GM19025 (cell line): ENCODE data around the gene IL3RA.
"Not testable (repeated sequence)": the region's sequence is repeated elsewhere in the genome, so short reads cannot be mapped to it uniquely, and the experiment has no call there.

Experiments used
- ATAC-seq: cut with Tn5 transposase; IDR thresholded peaks from one replicate; pipeline ENCODE4 v1.9.1; 2021; ENCODE audit warnings: mild to moderate bottlenecking, low read depth, moderate library complexity; ENCODE audit not compliant: unreplicated experiment

The IL3RA gene

DNA sequence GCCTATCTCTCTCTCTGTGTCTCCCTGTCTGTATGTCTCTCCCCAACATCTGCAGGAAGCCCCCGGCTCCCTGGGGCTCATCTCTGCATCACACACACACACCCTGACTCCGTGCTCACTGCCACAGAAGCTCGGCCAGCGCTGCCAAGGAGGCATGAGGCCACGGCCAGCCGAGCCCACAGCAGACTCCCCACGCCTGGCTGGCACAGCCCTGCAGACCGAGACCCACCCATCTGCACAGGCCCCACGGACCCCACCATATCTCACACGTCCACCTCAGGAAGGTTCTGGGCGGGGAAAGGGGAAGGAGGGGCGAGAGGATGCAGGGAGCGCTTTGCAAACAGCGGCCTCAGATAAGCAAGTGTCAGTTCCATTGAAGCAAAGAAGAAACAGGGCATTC lies 83.8 kb downstream of the IL3RA start:
- no peak for ATAC-seq

DNA sequence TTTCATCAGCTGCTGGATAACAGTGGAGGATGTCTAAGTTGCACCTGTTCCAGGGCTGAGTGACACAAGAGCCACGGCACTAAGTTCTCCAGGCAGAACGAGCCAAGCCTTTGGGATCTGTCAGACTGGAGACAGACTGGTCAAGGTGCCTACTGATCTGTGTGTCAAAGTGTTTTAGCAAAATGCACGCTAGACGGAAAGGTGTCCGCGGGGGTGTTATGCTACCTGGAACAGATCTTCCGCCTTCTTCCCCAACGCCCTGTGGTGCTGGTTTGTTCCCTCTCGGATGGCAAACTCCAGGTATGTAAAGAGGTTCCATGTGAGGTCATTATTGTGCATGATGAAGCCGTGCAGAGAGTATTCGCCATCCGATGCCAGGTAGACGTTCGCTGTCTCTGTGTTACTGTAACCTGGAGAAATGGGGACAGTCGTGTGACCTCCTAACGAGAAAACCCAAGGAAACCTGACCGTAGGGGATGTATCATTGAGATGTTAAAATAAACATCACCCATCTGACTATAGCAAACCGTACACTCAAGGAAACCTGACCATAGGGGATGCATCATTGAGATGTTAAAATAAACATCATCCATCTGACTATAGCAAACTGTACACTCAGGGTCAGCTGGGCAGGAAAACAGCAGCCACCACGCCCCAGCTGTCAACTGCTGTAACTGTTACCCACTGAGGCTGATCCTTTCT lies 85.0 kb downstream of the IL3RA start:
- ATAC-seq, result no peak

DNA sequence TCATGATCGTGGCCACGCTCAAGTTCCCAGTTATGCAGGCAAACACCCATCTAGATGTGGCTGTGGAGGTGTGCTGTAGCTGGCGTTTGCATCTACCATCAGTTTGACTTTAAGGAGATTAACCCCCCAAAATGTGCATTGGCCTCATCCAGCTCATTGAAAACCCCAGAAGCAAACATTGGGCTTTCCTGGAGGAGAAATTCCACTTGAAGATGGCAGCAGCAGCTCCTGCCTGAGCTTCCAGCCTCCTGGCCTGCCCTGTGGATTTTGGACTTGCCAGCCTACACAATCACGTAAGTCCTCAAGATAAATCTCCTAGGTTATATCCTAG lies 85.5 kb downstream of the IL3RA start:
- ATAC-seq, result no peak

DNA sequence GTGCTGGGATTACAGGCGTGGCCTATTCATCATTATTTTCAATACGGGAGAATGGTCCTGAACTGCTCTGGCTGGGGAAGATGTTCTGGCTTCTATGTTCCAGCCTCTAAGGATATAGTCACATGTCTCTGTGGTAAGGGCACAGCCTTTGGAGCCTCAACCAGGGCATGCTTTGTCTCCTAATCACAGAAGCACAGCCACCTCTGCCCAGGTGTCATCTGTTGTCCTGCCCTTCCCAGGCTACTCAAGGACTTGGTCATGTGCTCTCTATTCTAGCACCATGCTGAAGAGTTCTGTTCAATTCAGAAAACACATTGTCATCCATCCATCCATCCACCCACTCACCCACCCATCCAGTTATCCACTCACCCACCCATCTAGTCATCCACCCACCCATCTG lies 86.6 kb downstream of the IL3RA start:
- ATAC-seq, result no peak

DNA sequence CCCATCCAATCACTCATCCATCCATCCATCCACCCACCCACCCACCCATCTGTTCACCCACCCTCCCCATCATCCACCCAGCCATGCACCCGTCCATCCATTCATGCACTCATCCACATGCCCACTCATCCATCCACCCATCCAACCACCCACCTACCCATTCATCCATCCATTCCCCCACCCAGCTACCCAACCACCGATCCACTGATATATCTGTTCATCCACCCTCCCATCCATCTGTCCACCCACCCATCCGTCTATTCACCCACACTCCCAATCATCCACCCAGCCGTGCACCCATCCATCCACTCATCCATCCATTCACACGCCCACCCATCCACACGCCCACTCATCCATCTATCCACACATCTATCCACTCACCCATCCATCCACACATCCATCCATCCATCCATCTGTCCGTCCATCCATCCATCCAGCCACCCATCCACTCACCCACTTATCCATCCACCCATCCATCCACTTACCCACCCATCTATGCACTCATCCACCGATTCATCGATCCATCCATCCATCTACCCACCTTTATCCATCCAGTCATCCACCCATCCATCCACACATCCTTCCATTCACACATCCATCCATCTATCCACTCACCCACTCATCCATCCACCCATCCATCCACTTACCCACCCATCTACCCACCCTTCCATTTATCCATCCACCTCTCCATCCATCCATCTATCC lies 87.7 kb downstream of the IL3RA start:
- ATAC-seq, result no peak

DNA sequence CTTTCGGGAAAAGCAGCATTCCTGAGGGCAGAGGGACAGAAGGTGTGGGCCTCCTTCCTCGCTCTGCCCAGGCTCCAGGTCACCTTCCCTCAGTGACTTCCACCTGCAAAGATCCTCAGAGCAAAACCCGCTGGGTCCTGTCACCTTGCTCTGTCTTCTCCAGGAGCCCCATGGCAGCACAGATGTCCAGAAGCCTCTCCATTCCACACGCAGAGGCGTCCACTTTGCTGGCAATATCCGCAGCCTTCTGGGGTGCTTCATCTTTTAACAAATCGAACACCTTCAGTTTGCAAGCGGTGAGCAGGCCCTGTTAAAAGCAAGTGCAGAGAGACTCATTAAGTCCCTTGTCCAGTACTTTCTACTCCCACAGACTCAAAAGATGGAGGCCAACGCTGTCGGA lies 88.8 kb downstream of the IL3RA start:
- ATAC-seq, result no peak

DNA sequence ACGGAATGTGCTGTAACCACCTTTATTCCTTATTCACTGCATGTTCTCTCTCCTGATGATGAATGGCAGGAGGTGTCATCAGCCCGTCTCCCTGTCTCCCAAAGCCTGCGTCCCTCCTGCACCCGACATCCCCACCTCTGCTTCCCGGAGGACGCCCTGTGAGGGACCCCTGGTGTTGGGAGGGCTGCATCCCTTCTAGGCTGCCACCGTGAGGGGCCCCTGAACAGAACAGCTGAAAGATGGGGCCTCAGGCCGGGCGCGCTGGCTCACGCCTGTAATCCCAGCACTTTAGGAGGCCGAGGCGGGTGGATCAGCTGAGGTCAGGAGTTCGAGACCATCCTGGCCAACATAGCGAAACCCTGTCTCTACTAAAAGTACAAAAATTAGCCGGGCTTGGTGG lies 89.7 kb downstream of the IL3RA start:
- not testable (repeated sequence) for ATAC-seq

DNA sequence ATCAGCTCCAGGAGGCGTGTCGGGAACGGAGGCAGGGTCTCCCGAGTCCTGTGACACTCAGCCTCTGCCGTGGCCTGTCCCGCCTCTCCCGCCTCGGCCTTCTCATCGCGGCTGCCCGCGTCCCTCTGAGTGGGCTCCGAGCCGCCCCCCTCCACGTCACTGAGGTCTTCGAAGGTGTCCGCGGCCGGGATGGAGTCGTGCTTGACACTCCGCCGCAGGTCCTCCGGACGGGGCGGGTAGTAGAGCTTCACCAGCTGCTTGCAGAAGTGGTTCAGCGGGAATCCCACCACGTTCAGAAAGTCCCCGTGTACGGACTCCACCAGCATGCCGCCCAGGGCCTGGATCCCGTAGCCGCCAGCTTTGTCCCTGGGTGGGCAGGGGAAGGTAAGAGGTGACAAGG lies 91.2 kb downstream of the IL3RA start:
- no peak for ATAC-seq

DNA sequence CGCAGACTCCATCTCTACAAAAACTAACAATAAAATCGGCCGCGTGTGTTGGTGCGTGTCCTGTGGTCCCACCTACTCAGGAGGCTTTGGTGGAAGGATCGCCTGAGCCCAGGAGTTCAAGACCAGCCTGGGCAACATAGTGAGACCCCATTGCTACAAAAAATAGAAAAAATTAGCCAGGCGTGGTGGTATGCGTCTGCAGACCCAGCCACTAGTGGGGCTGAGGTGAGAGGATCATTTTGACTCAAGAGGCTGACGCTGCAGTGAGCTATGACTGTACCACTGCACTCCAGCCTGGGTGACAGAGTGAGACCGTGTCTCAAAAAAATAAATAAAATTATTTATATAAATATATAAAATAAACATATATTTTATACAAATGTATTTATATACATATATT lies 93.9 kb downstream of the IL3RA start:
- no peak for ATAC-seq
